ENCODE measurements around the gene KIRREL3.

Gene KIRREL3

GRCh38 chr11:127000291-127000968 is at the start of gene KIRREL3:
KIRREL3 (minus strand) TSS chr11:127000770.
- no peak for TF ChIP-seq ZFX (IDR thresholded peaks at IDR 0.05)
- TF ChIP-seq, protein P1, sequence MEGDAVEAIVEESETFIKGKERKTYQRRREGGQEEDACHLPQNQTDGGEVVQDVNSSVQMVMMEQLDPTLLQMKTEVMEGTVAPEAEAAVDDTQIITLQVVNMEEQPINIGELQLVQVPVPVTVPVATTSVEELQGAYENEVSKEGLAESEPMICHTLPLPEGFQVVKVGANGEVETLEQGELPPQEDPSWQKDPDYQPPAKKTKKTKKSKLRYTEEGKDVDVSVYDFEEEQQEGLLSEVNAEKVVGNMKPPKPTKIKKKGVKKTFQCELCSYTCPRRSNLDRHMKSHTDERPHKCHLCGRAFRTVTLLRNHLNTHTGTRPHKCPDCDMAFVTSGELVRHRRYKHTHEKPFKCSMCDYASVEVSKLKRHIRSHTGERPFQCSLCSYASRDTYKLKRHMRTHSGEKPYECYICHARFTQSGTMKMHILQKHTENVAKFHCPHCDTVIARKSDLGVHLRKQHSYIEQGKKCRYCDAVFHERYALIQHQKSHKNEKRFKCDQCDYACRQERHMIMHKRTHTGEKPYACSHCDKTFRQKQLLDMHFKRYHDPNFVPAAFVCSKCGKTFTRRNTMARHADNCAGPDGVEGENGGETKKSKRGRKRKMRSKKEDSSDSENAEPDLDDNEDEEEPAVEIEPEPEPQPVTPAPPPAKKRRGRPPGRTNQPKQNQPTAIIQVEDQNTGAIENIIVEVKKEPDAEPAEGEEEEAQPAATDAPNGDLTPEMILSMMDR (conservative IDR thresholded peaks at IDR 0.05): no peak
- no peak within 1 kb of the TSS for H3K27ac ChIP-seq

- no peak overlapping the region for H3K27ac ChIP-seq
- no peak for TF ChIP-seq ZFX (IDR thresholded peaks at IDR 0.05)
- TF ChIP-seq, protein P1 (conservative IDR thresholded peaks at IDR 0.05): no peak
Observed at GRCh38 chr11:127050186-127050585, 49.6 kb upstream of the KIRREL3 start.

- no peak overlapping the region for H3K27ac ChIP-seq
- TF ChIP-seq, protein P1 (conservative IDR thresholded peaks at IDR 0.05): no peak
- no peak for TF ChIP-seq ZFX (IDR thresholded peaks at IDR 0.05)
Observed at GRCh38 chr11:127049486-127049885, 48.9 kb upstream of the KIRREL3 start.

DNA sequence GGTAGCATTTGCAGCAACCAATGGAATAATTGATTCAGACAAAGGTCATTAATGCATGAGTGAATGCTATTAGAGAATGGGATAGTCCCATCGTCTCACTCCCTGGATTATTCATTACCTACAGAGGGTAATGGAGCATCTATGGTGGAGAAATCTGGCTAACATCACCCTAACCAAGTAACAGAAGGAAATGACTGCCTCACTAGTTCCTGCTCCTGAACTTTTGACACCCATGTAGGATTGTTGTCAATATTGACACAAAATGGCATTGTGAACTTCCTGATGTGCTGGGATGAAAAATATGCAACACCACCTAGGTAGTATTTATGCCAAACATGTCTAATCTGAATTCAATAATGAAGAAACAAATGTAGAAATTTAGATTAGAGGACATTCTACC is 44.0 kb upstream of the KIRREL3 start:
- no peak overlapping the region for H3K27ac ChIP-seq
- TF ChIP-seq, protein P1 (conservative IDR thresholded peaks at IDR 0.05): no peak
- no peak for TF ChIP-seq ZFX (IDR thresholded peaks at IDR 0.05)

- TF ChIP-seq, protein P1 (conservative IDR thresholded peaks at IDR 0.05): no peak
- TF ChIP-seq ZFX (IDR thresholded peaks at IDR 0.05): no peak
- H3K27ac ChIP-seq: no peak overlapping the region
Observed at GRCh38 chr11:127042445-127042844, 41.9 kb upstream of the KIRREL3 start.

DNA sequence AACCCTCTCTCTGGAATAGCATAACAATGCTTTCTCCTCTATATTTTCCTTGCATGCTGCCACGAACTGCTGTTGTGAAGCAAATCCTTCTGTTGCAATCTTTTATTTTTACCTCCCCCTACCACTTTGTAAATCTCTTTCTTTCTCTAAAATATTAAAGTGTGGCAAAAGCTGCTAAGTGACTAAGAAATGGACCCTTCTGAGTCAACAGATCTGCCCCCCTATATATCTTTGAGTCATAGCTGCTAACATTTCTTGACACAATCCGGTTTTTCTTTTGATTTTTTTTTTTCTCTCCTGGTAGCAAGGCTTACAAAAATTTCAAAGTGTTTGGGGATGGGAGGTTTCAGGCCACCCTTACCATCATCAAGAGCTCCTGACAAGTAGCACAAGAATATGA is 39.0 kb upstream of the KIRREL3 start:
- no peak for TF ChIP-seq ZFX (IDR thresholded peaks at IDR 0.05)
- TF ChIP-seq, protein P1 (conservative IDR thresholded peaks at IDR 0.05): no peak
- H3K27ac ChIP-seq: no peak overlapping the region

- TF ChIP-seq, protein P1 (conservative IDR thresholded peaks at IDR 0.05): no peak
- TF ChIP-seq ZFX (IDR thresholded peaks at IDR 0.05): no peak
- no peak overlapping the region for H3K27ac ChIP-seq
Observed at GRCh38 chr11:127037596-127037995, 37.0 kb upstream of the KIRREL3 start.
